ENCODE results near the gene POLR2J.
"Not testable (repeated sequence)": the region's sequence is repeated elsewhere in the genome, so short reads cannot be mapped to it uniquely, and the experiment has no call there.

POLR2J gene

GRCh38 chr7:102494473-102495149 is 15.9 kb upstream of the POLR2J start:
- not testable (repeated sequence) for DNase-seq (ENCODE audit: low read depth in 3 of 3)

- not testable (repeated sequence) for DNase-seq (ENCODE audit: low read depth in 3 of 3)
Observed at GRCh38 chr7:102494026-102494425, 15.3 kb upstream of the POLR2J start.

DNA sequence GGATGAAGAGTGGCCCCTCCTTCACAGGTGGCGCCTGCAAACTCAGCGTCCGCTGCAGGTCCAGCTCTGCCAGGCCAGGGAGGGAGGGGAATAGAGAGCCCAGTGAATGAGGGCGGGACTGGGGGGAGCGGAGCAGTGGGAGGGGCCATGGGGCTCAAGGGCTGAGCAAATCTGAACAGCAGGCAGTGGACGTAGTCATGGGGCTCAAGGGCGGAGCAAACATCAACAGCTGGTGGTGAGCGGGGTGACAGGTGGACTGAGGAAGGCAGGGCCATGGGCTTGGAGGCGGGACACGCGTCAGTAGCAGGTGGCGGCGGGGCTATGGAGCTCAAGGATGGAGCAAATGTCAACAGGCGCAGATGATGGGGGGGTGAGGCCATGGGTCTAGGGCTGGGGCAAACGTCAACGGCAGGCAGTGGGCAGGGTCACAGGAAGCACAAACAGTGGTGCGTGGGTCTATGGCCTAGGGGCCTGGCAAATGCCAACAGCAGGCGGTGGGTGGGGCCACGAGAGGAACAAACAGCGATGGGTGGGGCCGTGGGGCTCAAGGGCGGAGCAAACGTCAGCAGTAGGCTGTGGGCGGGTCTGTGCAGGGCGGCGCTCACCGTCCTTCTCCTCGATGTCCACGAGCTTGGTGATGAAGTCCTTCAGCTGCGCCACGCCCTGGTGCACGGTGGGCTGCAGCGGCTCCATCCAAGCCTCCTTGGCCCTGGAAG is 14.7 kb upstream of the POLR2J start:
- not testable (repeated sequence) for DNase-seq (ENCODE audit: low read depth in 3 of 3)

GRCh38 chr7:102490529-102491075 is 11.9 kb upstream of the POLR2J start:
- not testable (repeated sequence) for DNase-seq (ENCODE audit: low read depth in 3 of 3)

- DNase-seq (ENCODE audit: low read depth in 3 of 3): not testable (repeated sequence)
Observed at GRCh38 chr7:102484317-102484716, 5.6 kb upstream of the POLR2J start.

DNA sequence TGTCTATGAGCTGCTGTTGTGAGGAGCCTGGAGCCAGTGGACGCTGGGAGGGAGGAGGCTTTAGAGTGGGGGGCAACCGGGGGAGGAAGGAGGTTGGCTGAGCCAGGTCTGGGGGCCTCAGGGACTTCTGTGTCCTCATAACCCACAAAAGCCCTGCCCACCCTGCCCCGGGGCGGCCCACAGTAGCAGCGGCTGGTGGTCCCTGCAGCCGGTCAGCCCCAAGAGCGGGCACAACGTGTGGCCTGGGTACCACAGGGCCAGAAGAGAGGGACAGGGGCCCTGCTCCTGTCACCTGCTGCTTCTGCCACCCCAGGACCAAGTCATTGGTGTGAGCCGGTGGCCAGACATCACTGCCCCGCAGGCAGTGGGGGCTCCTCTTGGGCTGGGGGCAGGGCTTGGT is 3.2 kb upstream of the POLR2J start:
- DNase-seq (ENCODE audit: low read depth in 3 of 3): not testable (repeated sequence)

GRCh38 chr7:102479982-102480637 is 1.4 kb upstream of the POLR2J start:
- DNase-seq (ENCODE audit: low read depth in 3 of 3): not testable (repeated sequence)

DNA sequence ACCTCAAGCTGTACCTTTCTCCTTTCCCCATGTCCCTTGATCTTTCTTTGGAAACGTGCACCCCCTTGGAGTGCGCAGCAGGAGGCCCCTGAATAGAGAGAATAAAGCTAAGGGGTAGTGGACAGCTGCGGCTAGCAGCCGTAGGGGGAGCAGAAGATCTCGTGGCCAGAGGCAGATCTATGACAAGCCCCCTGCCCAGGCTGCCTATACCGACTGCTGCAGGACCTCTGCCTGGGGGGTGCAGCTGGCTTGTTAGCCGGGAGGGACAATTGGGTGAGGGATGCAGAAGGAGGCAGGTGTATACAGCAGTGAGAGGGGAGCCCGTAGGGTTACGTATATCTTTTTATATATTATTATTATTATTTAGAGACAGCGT is 475 bp upstream of the POLR2J start:
- not testable (repeated sequence) for DNase-seq (ENCODE audit: low read depth in 3 of 3)

DNA sequence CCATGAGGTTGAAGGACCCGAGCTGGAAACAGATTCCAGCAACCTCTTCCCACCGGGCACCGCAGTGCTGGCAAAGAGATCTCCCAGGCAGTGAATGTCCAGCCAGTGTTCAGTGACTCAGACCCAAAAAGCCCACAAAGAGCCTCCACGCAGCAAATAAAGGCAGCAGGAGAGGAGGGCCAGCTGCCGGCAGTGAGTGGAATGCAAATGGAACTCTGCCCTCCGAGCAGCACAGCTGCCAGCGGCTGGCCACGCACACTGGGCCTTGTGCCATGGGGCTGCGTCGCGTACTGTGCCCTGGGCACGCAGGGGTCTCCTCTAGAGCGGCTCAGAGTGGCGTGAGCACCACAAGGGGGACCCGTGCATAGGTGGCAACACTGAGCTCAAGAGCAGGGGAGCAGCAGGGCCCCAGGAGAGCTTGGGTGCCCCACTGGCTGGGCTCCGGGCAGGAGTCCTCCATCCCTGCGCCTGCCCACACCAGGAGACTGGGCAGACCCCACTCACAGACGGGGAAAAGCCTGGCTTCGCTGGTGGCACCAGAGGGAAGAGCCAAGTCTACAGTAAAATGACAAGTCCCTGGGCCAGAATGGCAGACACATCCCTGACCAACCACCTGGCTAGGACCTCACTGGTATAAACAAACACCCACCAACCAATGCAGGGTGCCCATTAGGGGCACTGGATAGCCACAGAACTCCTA is 3.8 kb downstream of the POLR2J start:
- not testable (repeated sequence) for DNase-seq (ENCODE audit: low read depth in 3 of 3)

GRCh38 chr7:102474116-102474515 is 4.6 kb downstream of the POLR2J start:
- not testable (repeated sequence) for DNase-seq (ENCODE audit: low read depth in 3 of 3)

DNA sequence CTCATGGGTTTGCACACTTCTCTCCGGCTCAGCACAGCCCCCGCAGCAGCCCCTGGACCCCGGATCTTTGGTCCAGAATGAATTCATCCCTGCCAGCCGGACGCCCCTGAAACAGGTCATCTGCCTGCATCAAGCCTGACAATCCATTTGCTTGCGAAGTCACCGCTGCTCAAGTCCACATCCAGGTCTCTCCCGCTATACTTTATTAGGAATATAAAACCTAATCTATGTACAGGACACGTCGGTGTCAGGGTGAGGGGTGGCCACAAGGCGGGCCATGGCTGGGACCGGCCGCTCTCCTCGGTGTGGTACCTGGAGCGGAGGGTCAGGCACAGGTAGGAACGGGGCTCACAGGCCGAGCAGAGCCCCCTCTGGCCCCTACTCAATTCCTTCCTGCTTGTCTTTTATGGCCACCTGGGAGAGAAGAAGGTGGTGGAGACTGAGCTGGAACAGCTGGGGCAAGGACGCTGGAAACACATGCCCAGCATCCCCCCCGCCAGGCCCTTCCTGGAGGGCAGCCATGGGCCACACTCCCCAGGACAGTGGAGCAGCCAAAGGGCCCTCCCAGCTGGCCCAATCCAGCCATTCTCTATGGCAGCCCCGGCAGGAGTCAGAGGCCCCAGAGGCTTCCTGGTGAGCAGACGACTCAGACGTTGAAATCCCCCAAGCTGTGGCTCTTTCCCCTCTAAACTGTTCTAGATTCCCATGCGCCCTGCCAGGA is 5.3 kb downstream of the POLR2J start:
- no peak for DNase-seq (ENCODE audit: low read depth in 3 of 3)

DNA sequence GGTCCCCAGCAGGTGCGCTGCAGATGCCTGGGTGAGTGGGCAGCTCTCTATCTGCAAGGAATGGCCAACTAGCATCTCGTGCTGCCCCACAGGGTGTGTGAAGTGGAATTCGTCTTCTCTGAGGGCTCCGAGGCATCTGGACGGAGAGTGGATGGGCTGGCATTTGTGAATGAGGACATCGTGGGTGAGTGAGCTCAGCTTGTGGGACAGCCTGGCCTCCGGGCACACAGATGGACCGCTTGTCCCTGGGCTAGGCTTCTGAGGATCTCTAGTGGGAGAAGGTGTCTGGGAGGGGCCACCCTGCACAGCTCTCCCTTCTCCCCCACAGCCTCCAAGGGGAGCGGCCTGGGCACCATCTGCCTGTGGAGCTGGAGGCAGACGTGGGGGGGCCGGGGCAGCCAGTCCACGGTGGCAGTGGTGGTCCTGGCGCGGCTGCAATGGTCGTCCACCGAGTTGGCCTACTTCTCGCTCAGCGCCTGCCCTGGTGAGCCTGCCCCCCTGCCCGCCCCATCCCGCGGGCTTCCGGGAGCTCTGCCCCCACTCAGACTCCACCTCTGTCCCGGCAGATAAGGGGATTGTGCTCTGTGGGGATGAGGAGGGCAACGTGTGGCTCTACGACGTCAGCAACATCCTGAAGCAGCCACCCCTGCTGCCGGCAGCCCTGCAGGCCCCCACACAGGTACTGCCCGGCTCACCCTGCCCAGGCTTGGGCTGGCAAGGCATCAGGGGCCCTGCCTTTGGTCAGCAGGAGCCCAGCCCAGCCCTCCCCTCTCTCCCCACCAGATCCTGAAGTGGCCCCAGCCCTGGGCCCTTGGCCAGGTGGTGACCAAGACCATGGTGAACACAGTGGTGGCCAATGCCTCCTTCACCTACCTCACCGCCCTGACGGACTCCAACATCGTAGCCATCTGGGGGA is 6.3 kb downstream of the POLR2J start:
- DNase-seq (ENCODE audit: low read depth in 3 of 3): no peak

GRCh38 chr7:102471791-102472125 is 7.0 kb downstream of the POLR2J start:
- DNase-seq (ENCODE audit: low read depth in 3 of 3): no peak

- DNase-seq (ENCODE audit: low read depth in 3 of 3): no peak
Observed at GRCh38 chr7:102469972-102470825, 8.5 kb downstream of the POLR2J start.

GRCh38 chr7:102469351-102469971 is 9.3 kb downstream of the POLR2J start:
- no peak for DNase-seq (ENCODE audit: low read depth in 3 of 3)

DNA sequence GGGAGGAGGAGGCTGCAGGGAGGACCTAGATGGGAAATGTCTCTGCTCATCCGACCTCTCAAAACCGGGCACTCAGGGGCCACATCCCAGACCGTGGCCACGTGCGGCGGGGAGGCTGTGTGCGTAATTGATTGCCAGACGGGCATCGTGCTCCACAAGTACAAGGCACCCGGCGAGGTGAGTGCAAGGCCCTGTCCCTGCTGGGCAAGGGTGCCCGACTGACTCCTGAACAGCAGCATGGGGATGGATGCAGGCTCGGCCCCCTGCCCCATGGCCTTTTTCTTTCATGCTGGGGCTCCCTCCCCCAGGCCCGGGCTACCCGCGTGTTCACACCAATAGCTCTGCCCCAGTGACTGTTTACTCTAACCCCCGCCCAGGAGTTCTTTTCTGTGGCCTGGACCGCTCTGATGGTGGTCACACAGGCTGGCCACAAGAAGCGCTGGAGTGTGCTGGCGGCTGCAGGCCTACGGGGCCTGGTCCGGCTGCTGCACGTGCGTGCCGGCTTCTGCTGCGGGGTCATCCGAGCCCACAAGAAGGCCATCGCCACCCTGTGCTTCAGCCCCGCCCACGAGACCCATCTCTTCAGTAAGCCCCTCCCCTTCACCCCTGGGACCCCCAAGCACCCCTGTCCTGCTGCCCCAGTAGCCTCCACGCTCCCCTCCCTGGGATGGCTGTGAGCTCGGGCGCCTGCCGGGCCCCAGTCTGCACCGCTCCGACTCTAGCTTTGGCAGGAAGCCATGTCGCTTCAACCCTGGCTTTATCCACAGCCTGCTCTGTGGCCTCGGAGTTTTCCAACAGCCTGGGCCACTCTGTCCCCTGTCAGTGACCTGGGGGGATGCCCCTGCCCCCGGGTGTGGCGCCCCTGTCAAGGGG is 10.0 kb downstream of the POLR2J start:
- no peak for DNase-seq (ENCODE audit: low read depth in 3 of 3)

DNA sequence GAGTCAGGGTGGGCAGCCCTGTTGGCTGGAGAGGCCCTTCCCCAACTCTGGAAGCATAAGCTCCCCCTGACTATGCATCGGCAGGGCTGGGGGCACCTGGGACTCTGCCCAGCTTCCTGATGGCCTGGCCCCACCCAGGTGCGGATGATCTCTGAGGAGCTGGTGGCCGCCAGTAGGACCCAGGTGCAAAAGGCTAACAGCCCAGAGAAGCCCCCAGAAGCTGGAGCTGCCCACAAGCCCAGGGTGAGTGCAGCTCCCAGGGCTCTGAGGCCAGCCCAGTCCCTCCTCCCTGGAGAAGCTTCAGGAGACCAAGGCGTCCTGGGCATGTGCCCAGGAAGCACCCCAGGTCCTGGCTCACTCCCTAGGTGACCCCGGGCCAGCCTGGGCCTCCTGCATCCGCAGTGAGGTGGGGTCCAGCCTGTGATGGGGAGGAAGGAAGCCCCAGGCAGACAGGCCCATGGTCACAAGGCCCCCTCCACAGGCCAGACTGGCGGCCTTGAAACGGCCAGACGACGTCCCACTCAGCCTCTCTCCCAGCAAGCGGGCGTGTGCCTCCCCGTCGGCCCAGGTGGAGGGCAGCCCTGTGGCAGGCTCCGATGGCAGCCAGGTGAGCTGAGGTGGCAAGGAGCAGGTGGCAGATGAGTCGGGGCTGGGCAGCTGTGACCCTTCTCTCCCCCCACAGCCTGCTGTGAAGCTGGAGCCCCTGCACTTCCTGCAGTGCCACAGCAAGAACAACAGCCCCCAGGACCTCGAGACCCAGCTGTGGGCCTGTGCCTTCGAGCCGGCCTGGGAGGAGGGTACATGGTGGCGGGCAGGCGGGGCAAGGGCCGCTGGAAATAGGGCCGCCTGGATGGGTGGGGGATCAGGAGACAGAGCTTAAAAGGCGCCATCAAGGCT is 10.9 kb downstream of the POLR2J start:
- no peak for DNase-seq (ENCODE audit: low read depth in 3 of 3)
